ENCODE measurements around the gene ABCC8. TPM values are rescaled to one million over a fixed set of nuclear protein-coding genes. Genes with fewer than 3 reads are reported as not detected.

The ABCC8 gene
- total and polyA plus RNA-seq, 4 experiments from 2014 or later: not detected

DNA sequence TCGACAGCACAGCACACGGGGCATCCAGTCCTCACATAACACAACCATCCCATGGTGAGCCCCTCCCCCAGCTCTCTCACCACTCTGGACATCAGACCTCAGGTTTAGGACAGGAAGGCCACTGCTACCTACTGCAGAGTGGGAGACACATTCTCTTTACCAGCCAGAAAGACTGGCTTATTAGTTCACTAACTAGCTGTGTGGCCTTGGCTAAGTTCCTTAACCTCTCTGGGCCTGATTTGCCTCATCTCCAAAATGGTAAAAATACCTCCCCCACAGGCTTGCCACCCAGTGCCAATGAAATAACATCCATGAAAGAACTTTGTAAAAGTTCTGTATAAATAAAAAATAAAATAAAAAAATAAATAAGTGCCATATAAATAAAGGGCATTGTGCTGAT lies 35.5 kb upstream of the ABCC8 start:
- intact Hi-C loops (cut with micrococcal nuclease): no loop called here
- POLR2A ChIA-PET (ENCODE audit: partially characterized antibody): no interaction called here
- Mint-ChIP-seq H3K36me3 (no peaks in the 10 kb centered on the region), H3K9me3 (no peaks in the 10 kb centered on the region), H3K27me3 (peaks cover 3 to 11% of the 10 kb centered on the region in 2 donors), H3K4me3 (no peak overlapping the region), H3K27ac (no peak overlapping the region), H3K4me1 (no peaks in the 10 kb centered on the region)
- Histone ChIP-seq H3K4me3 (ENCODE audit: low read length in 2 of 2) (no peak overlapping the region), H3K27me3 (ENCODE audit: insufficient read depth, low read length) (no peaks in the 10 kb centered on the region), H3K36me3 (ENCODE audit: insufficient read depth, low read length) (no peaks in the 10 kb centered on the region), H3K27ac (ENCODE audit: low read depth, low read length) (no peak overlapping the region), H3K4me1 (ENCODE audit: insufficient read depth, low read length) (no peaks in the 10 kb centered on the region), H3K9me3 (ENCODE audit: control insufficient read depth in 1 of 2, low read length in 2 of 2) (no peaks in the 10 kb centered on the region)
- no peak for DNase-seq
- CTCF ChIA-PET (ENCODE audit: partially characterized antibody): interaction anchor here (1.5 kb wide), 1 partner anchor 128 kb away, joined by 4 read pairs; no protein-coding TSS in a partner anchor

DNA sequence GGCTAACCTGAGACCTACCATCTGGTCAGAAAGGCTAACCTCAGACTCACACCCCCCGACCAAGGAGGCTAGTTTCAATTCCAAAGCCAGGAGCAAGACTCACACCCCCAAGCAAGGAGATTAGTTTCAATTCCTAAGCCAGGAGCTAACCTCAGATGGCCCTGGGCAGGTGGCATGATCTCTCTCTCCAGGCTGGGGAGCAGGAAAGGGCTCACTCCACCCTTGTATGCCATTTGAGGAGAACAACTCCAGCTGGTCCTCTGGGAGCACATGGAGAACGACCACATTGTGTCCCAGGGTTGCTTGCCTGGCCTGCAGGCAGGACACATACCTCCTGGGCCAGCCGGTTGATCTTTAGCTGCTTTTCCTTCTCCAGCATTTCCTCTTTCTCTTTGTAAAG lies 34.9 kb upstream of the ABCC8 start:
- Histone ChIP-seq H3K27me3 (ENCODE audit: insufficient read depth, low read length) (no peaks in the 10 kb centered on the region), H3K4me1 (ENCODE audit: insufficient read depth, low read length) (no peaks in the 10 kb centered on the region), H3K4me3 (ENCODE audit: low read length in 2 of 2) (no peak overlapping the region), H3K27ac (ENCODE audit: low read depth, low read length) (no peak overlapping the region), H3K9me3 (ENCODE audit: control insufficient read depth in 1 of 2, low read length in 2 of 2) (no peaks in the 10 kb centered on the region), H3K36me3 (ENCODE audit: insufficient read depth, low read length) (no peaks in the 10 kb centered on the region)
- H3K27ac Mint-ChIP-seq: no peak overlapping the region
- H3K9me3 Mint-ChIP-seq: no peaks in the 10 kb centered on the region
- POLR2A ChIA-PET (ENCODE audit: partially characterized antibody): no interaction called here
- CTCF ChIA-PET (ENCODE audit: partially characterized antibody): interaction anchor here (1.4 to 1.5 kb wide), 2 partner anchors 127 to 282 kb away, joined by 4 read pairs; no protein-coding TSS in a partner anchor
- H3K27me3 Mint-ChIP-seq: peaks cover 3 to 11% of the 10 kb centered on the region in 2 donors
- no peak for DNase-seq
- no peak overlapping the region for H3K4me3 Mint-ChIP-seq
- no peaks in the 10 kb centered on the region for H3K36me3 Mint-ChIP-seq
- intact Hi-C loops (cut with micrococcal nuclease): no loop called here
- no peaks in the 10 kb centered on the region for H3K4me1 Mint-ChIP-seq

DNA sequence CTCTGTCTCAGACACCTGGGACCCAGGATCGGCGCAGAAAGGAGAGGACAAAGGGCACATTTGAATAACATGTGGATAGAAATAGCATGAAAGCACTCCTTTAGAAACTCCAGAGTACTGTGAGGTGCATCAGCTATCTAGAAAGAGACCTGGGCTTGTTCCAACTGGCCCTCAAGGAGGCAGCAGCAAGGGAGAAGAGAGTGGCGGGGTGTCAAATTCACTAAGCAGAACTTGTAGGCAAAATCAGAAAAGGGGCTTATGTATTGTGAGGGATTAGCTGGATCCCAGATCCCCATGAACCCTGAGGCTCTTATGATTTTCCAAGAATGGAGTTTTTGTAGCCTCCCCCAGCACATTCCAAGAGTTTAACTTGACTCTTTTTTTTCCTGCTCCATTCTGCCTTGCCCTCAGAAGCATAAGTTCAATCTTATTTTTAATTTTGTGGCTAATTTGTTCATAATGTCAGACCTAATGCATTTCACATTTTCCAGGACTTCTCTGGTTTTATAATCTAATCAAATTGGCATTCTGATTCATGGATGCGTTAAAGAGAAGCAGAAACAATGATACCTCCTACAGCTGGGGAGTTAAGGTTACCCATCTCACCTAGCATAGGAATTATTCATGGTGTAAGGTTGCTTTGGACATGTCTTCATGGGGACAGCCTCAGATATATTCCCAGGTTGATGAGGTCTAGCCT lies 34.0 kb upstream of the ABCC8 start:
- POLR2A ChIA-PET (ENCODE audit: partially characterized antibody): no interaction called here
- H3K27ac Mint-ChIP-seq: peak overlapping the region in 1 of 7 donors; percentile 9

DNA sequence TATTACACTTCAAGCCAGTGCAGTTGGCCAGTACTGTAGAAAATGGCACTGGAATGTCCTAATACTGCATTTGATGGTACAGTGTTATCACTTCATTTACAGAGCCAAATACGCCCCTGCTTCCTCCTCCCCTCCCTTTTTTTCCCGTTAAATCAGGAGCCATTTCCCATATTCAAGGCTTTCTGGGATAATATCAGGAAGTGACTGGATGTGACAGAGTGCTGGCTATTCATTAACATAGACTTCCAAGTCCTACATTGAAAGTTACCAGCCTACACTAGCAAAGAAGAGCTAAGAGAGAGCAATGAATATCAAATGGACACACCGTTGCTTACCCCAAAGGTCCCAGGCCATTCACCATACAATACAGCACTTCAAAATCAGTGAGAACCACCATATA lies 32.1 kb upstream of the ABCC8 start:
- H3K27ac ChIP-seq (ENCODE audit: low read depth, low read length): no peak overlapping the region
- Mint-ChIP-seq H3K27me3 (peaks cover 4 to 11% of the 10 kb centered on the region in 2 donors), H3K36me3 (no peaks in the 10 kb centered on the region), H3K4me1 (peaks cover 0 to 2% (median 0%) of the 10 kb centered on the region in 4 donors), H3K4me3 (no peak overlapping the region), H3K27ac (peak overlapping the region in 1 of 7 donors; percentile 33), H3K9me3 (no peaks in the 10 kb centered on the region)
- no peaks in the 10 kb centered on the region for H3K9me3 ChIP-seq (ENCODE audit: control insufficient read depth in 1 of 2, low read length in 2 of 2)
- no peak overlapping the region for H3K4me3 ChIP-seq (ENCODE audit: low read length in 2 of 2)
- DNase-seq: no peak
- H3K4me1 ChIP-seq (ENCODE audit: insufficient read depth, low read length): no peaks in the 10 kb centered on the region
- intact Hi-C loops (cut with micrococcal nuclease): loop anchor here (10.0 kb wide), 1 partner anchor 724 kb away; no protein-coding TSS in a partner anchor
- H3K27me3 ChIP-seq (ENCODE audit: insufficient read depth, low read length): no peaks in the 10 kb centered on the region
- CTCF ChIA-PET (ENCODE audit: partially characterized antibody): interaction anchor here (0.5 to 6.7 kb wide), 7 partner anchors 9 to 324 kb away, joined by 3 to 98 read pairs (median 6); no protein-coding TSS in a partner anchor
- POLR2A ChIA-PET (ENCODE audit: partially characterized antibody): no interaction called here
- H3K36me3 ChIP-seq (ENCODE audit: insufficient read depth, low read length): no peaks in the 10 kb centered on the region

More for the DNA sequence above, 34.0 kb upstream of the ABCC8 start:
- Histone ChIP-seq H3K4me3 (ENCODE audit: low read length in 2 of 2) (no peak overlapping the region), H3K27me3 (ENCODE audit: insufficient read depth, low read length) (no peaks in the 10 kb centered on the region), H3K27ac (ENCODE audit: low read depth, low read length) (no peak overlapping the region), H3K36me3 (ENCODE audit: insufficient read depth, low read length) (no peaks in the 10 kb centered on the region), H3K4me1 (ENCODE audit: insufficient read depth, low read length) (no peaks in the 10 kb centered on the region), H3K9me3 (ENCODE audit: control insufficient read depth in 1 of 2, low read length in 2 of 2) (no peaks in the 10 kb centered on the region)
- DNase-seq: no peak
- Mint-ChIP-seq H3K27me3 (peaks cover 3 to 11% of the 10 kb centered on the region in 2 donors), H3K9me3 (no peaks in the 10 kb centered on the region), H3K36me3 (no peaks in the 10 kb centered on the region), H3K4me1 (no peaks in the 10 kb centered on the region), H3K4me3 (no peak overlapping the region)
- intact Hi-C loops (cut with micrococcal nuclease): no loop called here
- CTCF ChIA-PET (ENCODE audit: partially characterized antibody): interaction anchor here (1.4 to 1.5 kb wide), 2 partner anchors 126 to 281 kb away, joined by 4 read pairs; no protein-coding TSS in a partner anchor

DNA sequence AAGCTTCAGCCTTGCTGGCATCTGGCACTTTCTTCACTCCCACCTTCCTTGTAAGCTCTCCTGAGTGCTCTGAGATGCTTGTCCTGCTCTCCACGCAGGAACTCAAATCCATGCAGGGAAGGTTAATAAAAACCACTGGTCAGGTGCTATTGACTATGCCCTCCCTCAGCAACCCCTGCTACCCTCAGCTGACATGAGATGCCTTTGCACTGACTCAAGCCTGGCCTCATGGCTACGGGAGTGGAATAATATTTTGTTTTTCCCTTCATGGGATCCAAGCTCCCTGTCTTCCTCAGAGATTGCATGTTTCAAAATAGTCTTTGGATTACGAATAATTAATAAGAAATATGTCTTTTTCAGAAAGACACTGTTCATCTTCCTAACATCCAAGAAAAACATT lies 31.7 kb upstream of the ABCC8 start:
- ChIA-PET CTCF (ENCODE audit: partially characterized antibody) (interaction anchor here (0.5 to 6.7 kb wide), 9 partner anchors 8 to 324 kb away, joined by 3 to 98 read pairs (median 6); no protein-coding TSS in a partner anchor), POLR2A (ENCODE audit: partially characterized antibody) (no interaction called here)
- Mint-ChIP-seq H3K27ac (no peak overlapping the region), H3K9me3 (no peaks in the 10 kb centered on the region), H3K4me3 (no peak overlapping the region), H3K27me3 (peaks cover 4 to 11% of the 10 kb centered on the region in 2 donors), H3K4me1 (peaks cover 0 to 2% (median 0%) of the 10 kb centered on the region in 4 donors), H3K36me3 (no peaks in the 10 kb centered on the region)
- H3K4me1 ChIP-seq (ENCODE audit: insufficient read depth, low read length): no peaks in the 10 kb centered on the region
- no peak overlapping the region for H3K4me3 ChIP-seq (ENCODE audit: low read length in 2 of 2)
- no peaks in the 10 kb centered on the region for H3K27me3 ChIP-seq (ENCODE audit: insufficient read depth, low read length)
- H3K9me3 ChIP-seq (ENCODE audit: control insufficient read depth in 1 of 2, low read length in 2 of 2): no peaks in the 10 kb centered on the region
- intact Hi-C loops (cut with micrococcal nuclease): loop anchor here (10.0 kb wide), 1 partner anchor 724 kb away; no protein-coding TSS in a partner anchor
- no peak for DNase-seq
- no peak overlapping the region for H3K27ac ChIP-seq (ENCODE audit: low read depth, low read length)
- no peaks in the 10 kb centered on the region for H3K36me3 ChIP-seq (ENCODE audit: insufficient read depth, low read length)

DNA sequence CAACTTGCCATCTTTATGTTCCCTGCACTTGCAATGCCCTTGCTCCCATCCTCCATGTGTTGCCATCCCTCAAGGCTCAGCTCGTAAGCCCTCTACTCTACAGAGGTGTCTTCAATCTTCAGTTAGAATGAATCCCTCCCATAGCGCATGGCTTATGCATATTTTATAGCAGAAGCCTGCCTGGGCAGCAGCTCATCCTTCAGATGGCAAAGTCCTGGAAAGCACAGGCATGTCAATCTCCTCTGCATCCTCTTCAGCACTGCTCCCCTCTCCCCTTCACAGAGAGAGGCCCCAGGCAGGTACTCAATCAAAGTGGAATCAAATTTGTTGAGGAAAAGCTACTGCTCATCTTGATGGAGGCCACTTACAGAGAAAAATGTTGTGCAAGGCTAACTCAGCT lies 31.1 kb upstream of the ABCC8 start:
- Histone ChIP-seq H3K4me3 (ENCODE audit: low read length in 2 of 2) (no peak overlapping the region), H3K9me3 (ENCODE audit: control insufficient read depth in 1 of 2, low read length in 2 of 2) (no peaks in the 10 kb centered on the region), H3K27ac (ENCODE audit: low read depth, low read length) (no peak overlapping the region), H3K27me3 (ENCODE audit: insufficient read depth, low read length) (no peaks in the 10 kb centered on the region), H3K4me1 (ENCODE audit: insufficient read depth, low read length) (no peaks in the 10 kb centered on the region), H3K36me3 (ENCODE audit: insufficient read depth, low read length) (no peaks in the 10 kb centered on the region)
- Mint-ChIP-seq H3K27ac (no peak overlapping the region), H3K27me3 (peaks cover 3 to 8% of the 10 kb centered on the region in 2 donors), H3K9me3 (no peaks in the 10 kb centered on the region), H3K4me1 (peaks cover 0 to 2% (median 0%) of the 10 kb centered on the region in 4 donors), H3K36me3 (no peaks in the 10 kb centered on the region), H3K4me3 (no peak overlapping the region)
- intact Hi-C loops (cut with micrococcal nuclease): loop anchor here (10.0 kb wide), 1 partner anchor 723 kb away; no protein-coding TSS in a partner anchor
- ChIA-PET POLR2A (ENCODE audit: partially characterized antibody) (no interaction called here), CTCF (ENCODE audit: partially characterized antibody) (interaction anchor here (1.1 to 6.7 kb wide), 9 partner anchors 12 to 323 kb away, joined by 3 to 98 read pairs (median 6); no protein-coding TSS in a partner anchor)
- no peak for DNase-seq

DNA sequence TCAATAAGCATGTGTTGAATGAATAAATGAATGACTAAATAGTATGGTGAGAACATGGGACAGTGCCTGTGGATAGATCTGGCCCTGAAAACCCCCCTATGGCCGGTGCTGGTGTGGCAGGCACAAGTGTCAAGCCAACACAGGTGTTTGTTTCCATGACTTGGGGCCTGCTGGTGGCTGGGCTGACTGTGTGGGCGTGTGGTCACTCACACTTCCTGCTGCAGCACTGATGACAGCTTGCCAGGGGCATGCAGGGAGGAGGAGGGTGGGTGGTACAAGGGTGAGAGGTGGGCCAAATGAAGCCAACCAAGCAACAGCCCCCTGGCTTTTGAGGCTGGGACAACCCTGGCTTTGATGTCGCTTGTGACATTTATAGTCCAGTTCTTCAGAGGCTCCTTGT lies 30.3 kb upstream of the ABCC8 start:
- DNase-seq: no peak
- no peak overlapping the region for H3K4me3 ChIP-seq (ENCODE audit: low read length in 2 of 2)
- intact Hi-C loops (cut with micrococcal nuclease): loop anchor here (10.0 kb wide), 1 partner anchor 722 kb away; no protein-coding TSS in a partner anchor
- POLR2A ChIA-PET (ENCODE audit: partially characterized antibody): no interaction called here
- no peaks in the 10 kb centered on the region for H3K9me3 Mint-ChIP-seq
- peaks cover 3 to 7% of the 10 kb centered on the region in 2 donors for H3K27me3 Mint-ChIP-seq
- no peaks in the 10 kb centered on the region for H3K4me1 ChIP-seq (ENCODE audit: insufficient read depth, low read length)
- H3K36me3 ChIP-seq (ENCODE audit: insufficient read depth, low read length): no peaks in the 10 kb centered on the region
- H3K4me1 Mint-ChIP-seq: peaks cover 0 to 2% (median 0%) of the 10 kb centered on the region in 4 donors
- CTCF ChIA-PET (ENCODE audit: partially characterized antibody): interaction anchor here (1.2 to 6.7 kb wide), 6 partner anchors 13 to 277 kb away, joined by 4 to 98 read pairs (median 12); no protein-coding TSS in a partner anchor
- H3K27me3 ChIP-seq (ENCODE audit: insufficient read depth, low read length): no peaks in the 10 kb centered on the region
- no peak overlapping the region for H3K27ac ChIP-seq (ENCODE audit: low read depth, low read length)
- no peak overlapping the region for H3K27ac Mint-ChIP-seq
- H3K9me3 ChIP-seq (ENCODE audit: control insufficient read depth in 1 of 2, low read length in 2 of 2): no peaks in the 10 kb centered on the region
- H3K4me3 Mint-ChIP-seq: no peak overlapping the region
- H3K36me3 Mint-ChIP-seq: no peaks in the 10 kb centered on the region
